Memory B cell (primary cell): Measurements from ENCODE around the gene PBX4.
A peak's percentile ranks its signal among the peaks of the same experiment; 100 is the strongest.

Source experiments
- ATAC-seq: fragments of 150-1000 bp; cut with Tn5 transposase; 2 replicates; pipeline ENCODE4 v1.10.0; 2021; ENCODE audit warnings: low read depth, mild to moderate bottlenecking, moderate library complexity
- DNase-seq, 2 donors: peaks; one replicate each; pipeline ENCODE4 v3.0.0; 2022; ENCODE audit warnings: low spot score in 2 of 2
- H3K27ac Mint-ChIP-seq: one replicate; pipeline ENCODE4 v1.8.0; 2022; ENCODE audit warnings: mild to moderate bottlenecking, moderate library complexity, mixed read lengths
- H3K27me3 Mint-ChIP-seq: one replicate; pipeline ENCODE4 v1.8.0; 2022; ENCODE audit warnings: mixed read lengths
- H3K36me3 Mint-ChIP-seq: one replicate; pipeline ENCODE4 v1.8.0; 2022; ENCODE audit warnings: mild to moderate bottlenecking, mixed read lengths
- H3K4me1 Mint-ChIP-seq: one replicate; pipeline ENCODE4 v1.8.0; 2022; ENCODE audit warnings: mixed read lengths
- H3K4me3 Mint-ChIP-seq: one replicate; pipeline ENCODE4 v1.8.0; 2022; ENCODE audit warnings: mild to moderate bottlenecking, moderate library complexity, mixed read lengths
- H3K9me3 Mint-ChIP-seq: one replicate; pipeline ENCODE4 v1.8.0; 2022; ENCODE audit warnings: mixed read lengths

The PBX4 gene

GRCh38 chr19:19654441-19654840 is 36.0 kb upstream of the PBX4 start:
- DNase-seq (no peak), ATAC-seq (no peak)
- Mint-ChIP-seq H3K9me3 (no peaks in the 10 kb centered on the region), H3K27ac (no peak overlapping the region), H3K4me3 (no peak overlapping the region), H3K4me1 (peaks cover 6% of the 10 kb centered on the region), H3K27me3 (no peaks in the 10 kb centered on the region), H3K36me3 (peaks cover 41% of the 10 kb centered on the region)

- Mint-ChIP-seq H3K27ac (no peak overlapping the region), H3K36me3 (peaks cover 46% of the 10 kb centered on the region)
- DNase-seq: no peak
Measured at GRCh38 chr19:19653597-19654147, 35.2 kb upstream of the PBX4 start.

GRCh38 chr19:19652482-19653295 is 34.2 kb upstream of the PBX4 start:
- H3K4me3 Mint-ChIP-seq: no peak overlapping the region
- H3K9me3 Mint-ChIP-seq: no peaks in the 10 kb centered on the region
- H3K4me1 Mint-ChIP-seq: peaks cover 6% of the 10 kb centered on the region
- peaks cover 41% of the 10 kb centered on the region for H3K36me3 Mint-ChIP-seq
- H3K27me3 Mint-ChIP-seq: no peaks in the 10 kb centered on the region
- ATAC-seq: no peak
- peak overlapping the region; percentile 53 for H3K27ac Mint-ChIP-seq
- DNase-seq: no peak

More at GRCh38 chr19:19653597-19654147, 35.2 kb upstream of the PBX4 start:
- Mint-ChIP-seq H3K4me1 (peaks cover 6% of the 10 kb centered on the region), H3K27me3 (no peaks in the 10 kb centered on the region), H3K9me3 (no peaks in the 10 kb centered on the region), H3K4me3 (no peak overlapping the region)
- ATAC-seq: no peak

GRCh38 chr19:19651076-19651475 is 32.6 kb upstream of the PBX4 start:
- Mint-ChIP-seq H3K9me3 (no peaks in the 10 kb centered on the region), H3K27ac (no peak overlapping the region)

GRCh38 chr19:19650331-19650730 is 31.8 kb upstream of the PBX4 start:
- H3K4me1 Mint-ChIP-seq: peaks cover 4% of the 10 kb centered on the region
- no peak overlapping the region for H3K27ac Mint-ChIP-seq
- H3K27me3 Mint-ChIP-seq: no peaks in the 10 kb centered on the region
- H3K4me3 Mint-ChIP-seq: no peak overlapping the region
- peaks cover 39% of the 10 kb centered on the region for H3K36me3 Mint-ChIP-seq
- DNase-seq (no peak), ATAC-seq (no peak)
- H3K9me3 Mint-ChIP-seq: no peaks in the 10 kb centered on the region

More at GRCh38 chr19:19651076-19651475, 32.6 kb upstream of the PBX4 start:
- Mint-ChIP-seq H3K27me3 (no peaks in the 10 kb centered on the region), H3K4me1 (peaks cover 4% of the 10 kb centered on the region), H3K36me3 (peaks cover 38% of the 10 kb centered on the region), H3K4me3 (no peak overlapping the region)
- DNase-seq: no peak
- no peak for ATAC-seq

GRCh38 chr19:19649580-19649995 is 31.1 kb upstream of the PBX4 start:
- Mint-ChIP-seq H3K9me3 (no peaks in the 10 kb centered on the region), H3K4me3 (no peak overlapping the region), H3K4me1 (peaks cover 4% of the 10 kb centered on the region), H3K27ac (no peak overlapping the region), H3K36me3 (peaks cover 36% of the 10 kb centered on the region), H3K27me3 (no peaks in the 10 kb centered on the region)
- no peak for DNase-seq
- ATAC-seq: no peak

GRCh38 chr19:19649155-19649554 is 30.7 kb upstream of the PBX4 start:
- no peak overlapping the region for H3K27ac Mint-ChIP-seq

GRCh38 chr19:19647037-19647835 is 28.7 kb upstream of the PBX4 start:
- peaks cover 12% of the 10 kb centered on the region for H3K4me1 Mint-ChIP-seq
- no peak for ATAC-seq
- peaks cover 23% of the 10 kb centered on the region for H3K36me3 Mint-ChIP-seq
- peak overlapping the region; percentile 24 for H3K27ac Mint-ChIP-seq
- no peak overlapping the region for H3K4me3 Mint-ChIP-seq
- no peak for DNase-seq
- H3K27me3 Mint-ChIP-seq: no peaks in the 10 kb centered on the region
- H3K9me3 Mint-ChIP-seq: no peaks in the 10 kb centered on the region

More at GRCh38 chr19:19649155-19649554, 30.7 kb upstream of the PBX4 start:
- Mint-ChIP-seq H3K27me3 (no peaks in the 10 kb centered on the region), H3K4me3 (no peak overlapping the region), H3K36me3 (peaks cover 35% of the 10 kb centered on the region), H3K9me3 (no peaks in the 10 kb centered on the region), H3K4me1 (peaks cover 4% of the 10 kb centered on the region)
- DNase-seq (no peak), ATAC-seq (no peak)

- H3K9me3 Mint-ChIP-seq: no peaks in the 10 kb centered on the region
- ATAC-seq (no peak), DNase-seq (no peak)
- peaks cover 19% of the 10 kb centered on the region for H3K36me3 Mint-ChIP-seq
- H3K27ac Mint-ChIP-seq: no peak overlapping the region
- H3K4me3 Mint-ChIP-seq: no peak overlapping the region
- H3K27me3 Mint-ChIP-seq: no peaks in the 10 kb centered on the region
- H3K4me1 Mint-ChIP-seq: peaks cover 14% of the 10 kb centered on the region
Measured at GRCh38 chr19:19645233-19645870, 26.9 kb upstream of the PBX4 start.

- peak overlapping the region; percentile 98 for H3K4me3 Mint-ChIP-seq
- H3K27me3 Mint-ChIP-seq: no peaks in the 10 kb centered on the region
- peak overlapping the region; percentile 97 for H3K27ac Mint-ChIP-seq
- H3K9me3 Mint-ChIP-seq: no peaks in the 10 kb centered on the region
- peaks cover 19% of the 10 kb centered on the region for H3K36me3 Mint-ChIP-seq
- ATAC-seq (no peak), DNase-seq (no peak)
- peaks cover 17% of the 10 kb centered on the region for H3K4me1 Mint-ChIP-seq
Measured at GRCh38 chr19:19644054-19644388, 25.5 kb upstream of the PBX4 start.

GRCh38 chr19:19643158-19644053 is 24.9 kb upstream of the PBX4 start, which contains the start of gene GMIP:
Gene GMIP, minus strand, starts transcription at chr19:19643657. Its CDS starts 128 bp downstream, at chr19:19643529.
- ATAC-seq (peak; percentile 90), DNase-seq (peak; percentile 89 to 91)
- H3K36me3 Mint-ChIP-seq: peaks cover 20% of the 10 kb centered on the region
- no peaks in the 10 kb centered on the region for H3K27me3 Mint-ChIP-seq
- peaks cover 17% of the 10 kb centered on the region for H3K4me1 Mint-ChIP-seq
- H3K27ac Mint-ChIP-seq: peak within 1 kb of the TSS; percentile 97
- H3K4me3 Mint-ChIP-seq: peak within 1 kb of the TSS; percentile 98
- H3K9me3 Mint-ChIP-seq: no peaks in the 10 kb centered on the region

- DNase-seq (no peak), ATAC-seq (no peak)
- Mint-ChIP-seq H3K27ac (peak overlapping the region; percentile 97), H3K36me3 (peaks cover 21% of the 10 kb centered on the region), H3K4me1 (peaks cover 17% of the 10 kb centered on the region), H3K4me3 (peak overlapping the region; percentile 98), H3K9me3 (no peaks in the 10 kb centered on the region), H3K27me3 (no peaks in the 10 kb centered on the region)
Measured at GRCh38 chr19:19642506-19643157, 24.1 kb upstream of the PBX4 start.
